ENCODE data around the gene WDR37. TPM values are rescaled to one million over a fixed set of nuclear protein-coding genes. Genes with fewer than 3 reads are reported as not detected.

The WDR37 gene
- total RNA-seq, 1 donor from 2014 or later: 10.9 TPM

GRCh38 chr10:1090696-1091095 is 34.5 kb downstream of the WDR37 start:
- no peak for TF ChIP-seq CTCF (IDR thresholded peaks at IDR 0.05)
- Mint-ChIP-seq H3K27ac (ENCODE audit: unreplicated experiment) (no peak overlapping the region), H3K4me3 (ENCODE audit: unreplicated experiment) (no peak overlapping the region), H3K4me1 (ENCODE audit: low read depth) (peaks cover 4% of the 10 kb centered on the region), H3K27me3 (ENCODE audit: low read depth) (no peaks in the 10 kb centered on the region), H3K36me3 (ENCODE audit: low read depth) (peaks cover 41% of the 10 kb centered on the region), H3K9me3 (ENCODE audit: low read depth) (no peaks in the 10 kb centered on the region)
- no peak for DNase-seq (ENCODE audit: low spot score)

GRCh38 chr10:1093696-1094095 is 37.5 kb downstream of the WDR37 start:
- TF ChIP-seq CTCF (IDR thresholded peaks at IDR 0.05): no peak
- H3K4me3 Mint-ChIP-seq (ENCODE audit: unreplicated experiment): no peak overlapping the region
- no peak overlapping the region for H3K27ac Mint-ChIP-seq (ENCODE audit: unreplicated experiment)

GRCh38 chr10:1094112-1095057 is 38.2 kb downstream of the WDR37 start:
- DNase-seq (ENCODE audit: low spot score): no peak
- H3K27me3 Mint-ChIP-seq (ENCODE audit: low read depth): no peaks in the 10 kb centered on the region
- no peak overlapping the region for H3K27ac Mint-ChIP-seq (ENCODE audit: unreplicated experiment)
- no peak for TF ChIP-seq CTCF (IDR thresholded peaks at IDR 0.05)
- H3K4me3 Mint-ChIP-seq (ENCODE audit: unreplicated experiment): no peak overlapping the region
- H3K36me3 Mint-ChIP-seq (ENCODE audit: low read depth): peaks cover 26% of the 10 kb centered on the region
- peaks cover 4% of the 10 kb centered on the region for H3K4me1 Mint-ChIP-seq (ENCODE audit: low read depth)
- no peaks in the 10 kb centered on the region for H3K9me3 Mint-ChIP-seq (ENCODE audit: low read depth)

More at GRCh38 chr10:1093696-1094095, 37.5 kb downstream of the WDR37 start:
- H3K4me1 Mint-ChIP-seq (ENCODE audit: low read depth): peaks cover 4% of the 10 kb centered on the region
- no peaks in the 10 kb centered on the region for H3K9me3 Mint-ChIP-seq (ENCODE audit: low read depth)
- no peak for DNase-seq (ENCODE audit: low spot score)
- no peaks in the 10 kb centered on the region for H3K27me3 Mint-ChIP-seq (ENCODE audit: low read depth)
- H3K36me3 Mint-ChIP-seq (ENCODE audit: low read depth): peaks cover 27% of the 10 kb centered on the region

GRCh38 chr10:1095498-1095897 is 39.3 kb downstream of the WDR37 start:
- Mint-ChIP-seq H3K27ac (ENCODE audit: unreplicated experiment) (no peak overlapping the region), H3K4me1 (ENCODE audit: low read depth) (peaks cover 4% of the 10 kb centered on the region), H3K9me3 (ENCODE audit: low read depth) (no peaks in the 10 kb centered on the region), H3K27me3 (ENCODE audit: low read depth) (no peaks in the 10 kb centered on the region), H3K36me3 (ENCODE audit: low read depth) (peaks cover 22% of the 10 kb centered on the region), H3K4me3 (ENCODE audit: unreplicated experiment) (no peak overlapping the region)
- DNase-seq (ENCODE audit: low spot score): no peak
- TF ChIP-seq CTCF (IDR thresholded peaks at IDR 0.05): no peak

GRCh38 chr10:1096287-1096889 is 40.2 kb downstream of the WDR37 start:
- Mint-ChIP-seq H3K4me1 (ENCODE audit: low read depth) (peaks cover 4% of the 10 kb centered on the region), H3K9me3 (ENCODE audit: low read depth) (no peaks in the 10 kb centered on the region), H3K36me3 (ENCODE audit: low read depth) (peaks cover 21% of the 10 kb centered on the region), H3K27ac (ENCODE audit: unreplicated experiment) (no peak overlapping the region), H3K4me3 (ENCODE audit: unreplicated experiment) (no peak overlapping the region), H3K27me3 (ENCODE audit: low read depth) (no peaks in the 10 kb centered on the region)
- no peak for DNase-seq (ENCODE audit: low spot score)
- TF ChIP-seq CTCF (IDR thresholded peaks at IDR 0.05): no peak
